Measurements from ENCODE around the gene LARGE1. TPM values are rescaled to one million over a fixed set of nuclear protein-coding genes. Genes with fewer than 3 reads are reported as not detected.

LARGE1 gene
- total RNA-seq, 1 experiment from 2014 or later = 5.8 TPM

DNA sequence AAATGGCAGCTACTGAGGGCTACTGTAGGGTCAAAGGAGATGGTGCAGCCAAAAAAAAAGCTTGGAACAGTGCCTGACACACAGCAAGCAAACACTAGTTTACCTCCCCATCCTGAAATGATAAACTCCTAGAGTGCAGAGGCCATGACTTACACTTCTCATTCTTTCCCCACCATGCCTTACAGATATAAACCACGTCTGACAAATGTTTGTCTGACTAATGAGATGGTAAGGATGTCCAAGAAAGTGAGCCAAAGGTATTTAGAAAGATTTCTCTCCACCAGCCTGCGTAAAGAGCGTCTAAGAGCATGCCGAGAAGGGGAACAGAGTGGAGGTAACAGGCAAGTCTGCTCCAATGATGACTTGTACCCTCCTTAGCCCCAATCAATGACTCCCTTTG, 99.0 kb downstream of the LARGE1 start:
- no TSS peak for BruUV-seq (replicated peaks)
- Mint-ChIP-seq H3K27ac (ENCODE audit: unreplicated experiment) (no peak overlapping the region), H3K36me3 (ENCODE audit: insufficient read depth, unreplicated experiment) (no peaks in the 10 kb centered on the region), H3K27me3 (ENCODE audit: insufficient read depth, unreplicated experiment) (no peaks in the 10 kb centered on the region), H3K9me3 (ENCODE audit: unreplicated experiment) (peaks cover 6% of the 10 kb centered on the region), H3K4me3 (ENCODE audit: unreplicated experiment) (no peak overlapping the region), H3K4me1 (ENCODE audit: low read depth, unreplicated experiment) (no peaks in the 10 kb centered on the region)
- ChIA-PET POLR2A (no interaction called here), CTCF (no interaction called here)
- DNase-seq = no peak
- H3K4me3 ChIP-seq (ENCODE audit: low read depth, low read length) = no peak overlapping the region
- intact Hi-C loops (cut with micrococcal nuclease; ENCODE audit: unreplicated experiment) = no loop called here
- no peaks in the 10 kb centered on the region; the same call in 1 of the 2 replicates for H3K36me3 ChIP-seq (ENCODE audit: control insufficient read depth, insufficient read depth, low read length)
- H3K4me1 ChIP-seq = no peaks in the 10 kb centered on the region
- H3K27me3 ChIP-seq (replicated peaks; ENCODE audit: control insufficient read depth, insufficient read depth, low read length) = no peaks in the 10 kb centered on the region
- no peaks in the 10 kb centered on the region for H3K9me3 ChIP-seq
- TF ChIP-seq, protein P1, sequence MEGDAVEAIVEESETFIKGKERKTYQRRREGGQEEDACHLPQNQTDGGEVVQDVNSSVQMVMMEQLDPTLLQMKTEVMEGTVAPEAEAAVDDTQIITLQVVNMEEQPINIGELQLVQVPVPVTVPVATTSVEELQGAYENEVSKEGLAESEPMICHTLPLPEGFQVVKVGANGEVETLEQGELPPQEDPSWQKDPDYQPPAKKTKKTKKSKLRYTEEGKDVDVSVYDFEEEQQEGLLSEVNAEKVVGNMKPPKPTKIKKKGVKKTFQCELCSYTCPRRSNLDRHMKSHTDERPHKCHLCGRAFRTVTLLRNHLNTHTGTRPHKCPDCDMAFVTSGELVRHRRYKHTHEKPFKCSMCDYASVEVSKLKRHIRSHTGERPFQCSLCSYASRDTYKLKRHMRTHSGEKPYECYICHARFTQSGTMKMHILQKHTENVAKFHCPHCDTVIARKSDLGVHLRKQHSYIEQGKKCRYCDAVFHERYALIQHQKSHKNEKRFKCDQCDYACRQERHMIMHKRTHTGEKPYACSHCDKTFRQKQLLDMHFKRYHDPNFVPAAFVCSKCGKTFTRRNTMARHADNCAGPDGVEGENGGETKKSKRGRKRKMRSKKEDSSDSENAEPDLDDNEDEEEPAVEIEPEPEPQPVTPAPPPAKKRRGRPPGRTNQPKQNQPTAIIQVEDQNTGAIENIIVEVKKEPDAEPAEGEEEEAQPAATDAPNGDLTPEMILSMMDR (IDR thresholded peaks at IDR 0.05; ENCODE audit: insufficient read depth in 1 of 2, low read depth in 1 of 2, low read length in 1 of 2, severe bottlenecking in 1 of 2, unreplicated experiment in 1 of 2) = no peak

DNA sequence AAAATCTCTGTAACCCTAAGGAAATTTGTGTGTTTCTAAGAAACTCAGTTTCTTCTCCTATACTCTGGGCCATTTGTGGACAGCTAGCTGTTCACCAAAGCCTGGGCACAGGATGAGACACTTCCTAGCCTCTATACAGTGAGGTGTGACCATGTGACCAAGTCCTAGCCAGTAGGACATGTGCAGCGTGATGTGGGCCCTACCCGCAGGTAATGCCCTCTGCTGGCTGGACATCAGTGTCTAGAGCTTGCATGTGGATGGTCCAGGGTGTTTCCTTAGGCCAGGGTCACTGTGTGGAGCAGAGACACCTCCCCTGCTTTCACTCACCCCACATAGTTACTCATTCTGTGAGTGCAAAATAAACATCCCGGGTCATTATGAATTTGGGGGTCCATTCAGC, 100.5 kb downstream of the LARGE1 start:
- Mint-ChIP-seq H3K4me3 (ENCODE audit: unreplicated experiment) (no peak overlapping the region), H3K27me3 (ENCODE audit: insufficient read depth, unreplicated experiment) (no peaks in the 10 kb centered on the region), H3K4me1 (ENCODE audit: low read depth, unreplicated experiment) (no peaks in the 10 kb centered on the region), H3K9me3 (ENCODE audit: unreplicated experiment) (peaks cover 6% of the 10 kb centered on the region), H3K36me3 (ENCODE audit: insufficient read depth, unreplicated experiment) (no peaks in the 10 kb centered on the region), H3K27ac (ENCODE audit: unreplicated experiment) (no peak overlapping the region)
- BruUV-seq (replicated peaks) = no TSS peak
- ChIA-PET POLR2A (no interaction called here), CTCF (no interaction called here)
- DNase-seq = no peak
- intact Hi-C loops (cut with micrococcal nuclease; ENCODE audit: unreplicated experiment) = no loop called here
- H3K4me1 ChIP-seq = no peaks in the 10 kb centered on the region
- TF ChIP-seq, protein P1 (IDR thresholded peaks at IDR 0.05; ENCODE audit: insufficient read depth in 1 of 2, low read depth in 1 of 2, low read length in 1 of 2, severe bottlenecking in 1 of 2, unreplicated experiment in 1 of 2) = no peak
- no peaks in the 10 kb centered on the region for H3K9me3 ChIP-seq
- H3K36me3 ChIP-seq (ENCODE audit: control insufficient read depth, insufficient read depth, low read length) = no peaks in the 10 kb centered on the region; the same call in 1 of the 2 replicates
- H3K4me3 ChIP-seq (ENCODE audit: low read depth, low read length) = no peak overlapping the region
- no peaks in the 10 kb centered on the region for H3K27me3 ChIP-seq (replicated peaks; ENCODE audit: control insufficient read depth, insufficient read depth, low read length)

DNA sequence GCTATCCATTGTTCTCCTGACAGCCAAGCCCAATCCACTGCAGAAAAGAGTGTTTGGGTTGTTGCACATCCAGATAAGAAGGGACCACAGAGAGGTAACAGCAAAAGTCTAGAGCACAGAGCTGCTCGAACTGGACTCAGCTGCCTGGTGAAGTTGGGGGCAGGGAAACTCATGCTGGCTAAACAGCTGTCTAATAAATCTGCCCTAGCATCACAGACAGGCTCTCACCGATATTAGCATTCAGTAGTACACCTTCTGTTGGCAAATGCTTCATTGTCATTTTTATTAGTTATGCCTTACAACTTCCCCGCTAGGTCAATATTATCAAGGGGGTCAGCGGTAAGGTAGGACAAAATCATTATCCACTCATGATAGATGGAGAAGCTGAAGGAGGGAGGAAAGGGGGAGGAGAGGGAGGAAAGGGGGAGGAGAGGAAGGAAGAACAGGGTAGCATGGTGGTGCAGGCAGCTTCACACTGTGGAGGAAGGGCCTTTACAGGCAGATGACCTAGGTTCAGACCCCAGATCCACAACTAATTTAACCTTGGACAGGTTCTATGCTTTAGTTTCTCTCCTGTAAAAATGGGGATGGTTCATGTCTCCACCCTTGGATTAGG, 102.7 kb downstream of the LARGE1 start:
- Histone ChIP-seq H3K4me3 (ENCODE audit: low read depth, low read length) (no peak overlapping the region), H3K36me3 (ENCODE audit: control insufficient read depth, insufficient read depth, low read length) (no peaks in the 10 kb centered on the region; the same call in 1 of the 2 replicates), H3K27me3 (replicated peaks; ENCODE audit: control insufficient read depth, insufficient read depth, low read length) (no peaks in the 10 kb centered on the region), H3K9me3 (no peaks in the 10 kb centered on the region), H3K4me1 (no peaks in the 10 kb centered on the region)
- ChIA-PET POLR2A (no interaction called here), CTCF (no interaction called here)
- no TSS peak for BruUV-seq (replicated peaks)
- Mint-ChIP-seq H3K27ac (ENCODE audit: unreplicated experiment) (no peak overlapping the region), H3K4me3 (ENCODE audit: unreplicated experiment) (no peak overlapping the region), H3K36me3 (ENCODE audit: insufficient read depth, unreplicated experiment) (no peaks in the 10 kb centered on the region), H3K27me3 (ENCODE audit: insufficient read depth, unreplicated experiment) (no peaks in the 10 kb centered on the region), H3K4me1 (ENCODE audit: low read depth, unreplicated experiment) (no peaks in the 10 kb centered on the region), H3K9me3 (ENCODE audit: unreplicated experiment) (peaks cover 6% of the 10 kb centered on the region)
- intact Hi-C loops (cut with micrococcal nuclease; ENCODE audit: unreplicated experiment) = no loop called here
- DNase-seq = no peak
- TF ChIP-seq, protein P1 (IDR thresholded peaks at IDR 0.05; ENCODE audit: insufficient read depth in 1 of 2, low read depth in 1 of 2, low read length in 1 of 2, severe bottlenecking in 1 of 2, unreplicated experiment in 1 of 2) = no peak
